B cell (primary cell): ENCODE measurements around the gene PITX2.

Experiments
- CTCF ChIP-seq: fragments of 200-600 bp; IDR thresholded peaks from one replicate; pipeline ENCODE4 v1.8.0; 2022; ENCODE audit warnings: antibody characterized with exemption, mild to moderate bottlenecking
- EZH2 ChIP-seq: IDR thresholded peaks from 2 replicates; pipeline ENCODE4 v1.6.1; 2012; ENCODE audit warnings: borderline replicate concordance, low read depth, mild to moderate bottlenecking, moderate library complexity, low read length; ENCODE audit not compliant: insufficient read depth, poor library complexity, severe bottlenecking

- no peak for TF ChIP-seq CTCF
- no peak for TF ChIP-seq EZH2
These were observed 4.1 kb downstream of the PITX2 start for GRCh38 chr4:110618581-110619462.
